ENCODE results near the gene PTPRH. TPM values are rescaled to one million over a fixed set of nuclear protein-coding genes. Genes with fewer than 3 reads are reported as not detected.

Gene PTPRH, protein sequence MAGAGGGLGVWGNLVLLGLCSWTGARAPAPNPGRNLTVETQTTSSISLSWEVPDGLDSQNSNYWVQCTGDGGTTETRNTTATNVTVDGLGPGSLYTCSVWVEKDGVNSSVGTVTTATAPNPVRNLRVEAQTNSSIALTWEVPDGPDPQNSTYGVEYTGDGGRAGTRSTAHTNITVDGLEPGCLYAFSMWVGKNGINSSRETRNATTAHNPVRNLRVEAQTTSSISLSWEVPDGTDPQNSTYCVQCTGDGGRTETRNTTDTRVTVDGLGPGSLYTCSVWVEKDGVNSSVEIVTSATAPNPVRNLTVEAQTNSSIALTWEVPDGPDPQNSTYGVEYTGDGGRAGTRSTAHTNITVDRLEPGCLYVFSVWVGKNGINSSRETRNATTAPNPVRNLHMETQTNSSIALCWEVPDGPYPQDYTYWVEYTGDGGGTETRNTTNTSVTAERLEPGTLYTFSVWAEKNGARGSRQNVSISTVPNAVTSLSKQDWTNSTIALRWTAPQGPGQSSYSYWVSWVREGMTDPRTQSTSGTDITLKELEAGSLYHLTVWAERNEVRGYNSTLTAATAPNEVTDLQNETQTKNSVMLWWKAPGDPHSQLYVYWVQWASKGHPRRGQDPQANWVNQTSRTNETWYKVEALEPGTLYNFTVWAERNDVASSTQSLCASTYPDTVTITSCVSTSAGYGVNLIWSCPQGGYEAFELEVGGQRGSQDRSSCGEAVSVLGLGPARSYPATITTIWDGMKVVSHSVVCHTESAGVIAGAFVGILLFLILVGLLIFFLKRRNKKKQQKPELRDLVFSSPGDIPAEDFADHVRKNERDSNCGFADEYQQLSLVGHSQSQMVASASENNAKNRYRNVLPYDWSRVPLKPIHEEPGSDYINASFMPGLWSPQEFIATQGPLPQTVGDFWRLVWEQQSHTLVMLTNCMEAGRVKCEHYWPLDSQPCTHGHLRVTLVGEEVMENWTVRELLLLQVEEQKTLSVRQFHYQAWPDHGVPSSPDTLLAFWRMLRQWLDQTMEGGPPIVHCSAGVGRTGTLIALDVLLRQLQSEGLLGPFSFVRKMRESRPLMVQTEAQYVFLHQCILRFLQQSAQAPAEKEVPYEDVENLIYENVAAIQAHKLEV
- total RNA-seq = 0.64 TPM

- no peaks in the 10 kb centered on the region for H3K27me3 ChIP-seq
- peaks cover 0 to 11% of the 10 kb centered on the region in 2 donors for H3K9me3 ChIP-seq
- H3K36me3 ChIP-seq = no peaks in the 10 kb centered on the region
- no peak within 1 kb of the TSS for H3K4me3 ChIP-seq
- peaks cover 0 to 2% of the 10 kb centered on the region in 2 donors for H3K4me1 ChIP-seq
- intact Hi-C loops (cut with DNase I) = no loop called here
- DNase-seq (ENCODE audit: low spot score in 2 of 2) = no peak
- no peak for TF ChIP-seq CTCF (IDR thresholded peaks at IDR 0.05)
- no peak within 1 kb of the TSS for H3K27ac ChIP-seq
Measured at GRCh38 chr19:55208880-55209692, at the start of gene PTPRH. TSS of gene PTPRH (minus strand) at chr19:55209501. CDS start at chr19:55209433, 68 bp downstream.

GRCh38 chr19:55258476-55258827 lies 49.2 kb upstream of the PTPRH start:
- Histone ChIP-seq H3K36me3 (no peaks in the 10 kb centered on the region), H3K4me3 (peak overlapping the region; percentile 85 to 87), H3K27me3 (no peaks in the 10 kb centered on the region), H3K9me3 (no peaks in the 10 kb centered on the region), H3K4me1 (peaks cover 8 to 24% of the 10 kb centered on the region in 2 donors), H3K27ac (peak overlapping the region; percentile 84 to 88)
- TF ChIP-seq CTCF (IDR thresholded peaks at IDR 0.05) = no peak
- intact Hi-C loops (cut with DNase I) = loop anchor here (10.0 kb wide), 1 partner anchor 794 kb away; the partner anchor contains the start of gene LENG9
- DNase-seq (ENCODE audit: low spot score in 2 of 2) = peak in 1 of 2 donors; percentile 71

DNA sequence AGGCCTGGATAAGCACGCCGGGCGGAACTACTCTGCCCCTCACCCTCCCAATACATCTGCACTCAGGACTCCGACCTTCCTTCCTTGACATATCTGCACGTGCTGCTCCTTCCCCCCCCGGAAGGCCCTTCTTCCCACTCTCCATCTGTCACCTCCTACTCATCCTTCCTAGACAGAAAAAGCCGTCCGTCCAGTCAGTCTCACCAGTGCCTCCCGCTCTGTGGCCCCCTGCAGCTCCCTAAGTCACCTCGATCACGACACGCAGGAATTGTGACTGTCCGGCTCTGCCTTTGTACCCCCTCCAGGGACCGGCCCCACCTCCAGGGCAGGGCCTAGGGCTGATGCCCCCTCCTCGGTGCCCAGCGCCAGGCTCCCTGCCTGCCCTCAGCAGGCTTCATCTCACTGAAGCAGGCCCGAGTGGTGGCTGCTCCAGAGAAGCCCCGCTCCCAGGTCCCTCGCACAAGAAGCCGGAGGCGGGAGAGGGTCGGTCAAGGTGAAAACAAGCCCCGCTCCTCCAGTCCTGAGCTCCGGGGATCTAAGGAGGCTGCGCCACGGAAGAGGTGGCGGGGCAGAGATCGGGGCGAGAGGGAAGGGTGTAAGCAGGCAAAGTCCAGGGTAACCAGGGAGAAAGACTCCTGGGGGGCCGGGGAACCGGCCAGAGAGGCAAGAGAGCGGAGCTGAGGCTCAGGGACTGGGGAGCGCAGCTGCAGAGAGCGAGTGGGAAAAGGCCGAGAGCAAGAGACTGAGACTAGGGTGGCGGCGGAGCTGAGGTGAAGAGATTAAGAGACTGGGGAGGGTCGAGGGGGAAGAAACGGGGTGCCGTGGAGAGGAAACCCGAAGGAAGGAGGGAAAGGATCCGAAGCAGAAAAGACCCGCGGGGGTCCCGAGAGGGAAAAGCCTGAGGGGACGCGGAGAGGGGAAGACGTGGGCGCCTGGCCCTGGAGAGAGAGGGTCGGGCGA lies 48.4 kb upstream of the PTPRH start:
- Histone ChIP-seq H3K4me3 (peak overlapping the region; percentile 85 to 87), H3K36me3 (no peaks in the 10 kb centered on the region), H3K4me1 (peaks cover 8 to 24% of the 10 kb centered on the region in 2 donors), H3K27ac (peak overlapping the region; percentile 22 to 28), H3K9me3 (no peaks in the 10 kb centered on the region), H3K27me3 (no peaks in the 10 kb centered on the region)
- DNase-seq (ENCODE audit: low spot score in 2 of 2) = no peak
- intact Hi-C loops (cut with DNase I) = loop anchor here (10.0 kb wide), 1 partner anchor 793 kb away; the partner anchor contains the start of gene LENG9
- no peak for TF ChIP-seq CTCF (IDR thresholded peaks at IDR 0.05)

GRCh38 chr19:55256562-55257460 lies 47.5 kb upstream of the PTPRH start:
- H3K9me3 ChIP-seq = no peaks in the 10 kb centered on the region
- no peak for DNase-seq (ENCODE audit: low spot score in 2 of 2)
- H3K27me3 ChIP-seq = no peaks in the 10 kb centered on the region
- TF ChIP-seq CTCF (IDR thresholded peaks at IDR 0.05) = no peak
- H3K27ac ChIP-seq = no peak overlapping the region
- no peaks in the 10 kb centered on the region for H3K36me3 ChIP-seq
- intact Hi-C loops (cut with DNase I) = loop anchor here (10.0 kb wide), 1 partner anchor 792 kb away; the partner anchor contains the start of gene LENG9
- H3K4me3 ChIP-seq = peak overlapping the region; percentile 85 to 87
- H3K4me1 ChIP-seq = peaks cover 8 to 24% of the 10 kb centered on the region in 2 donors
